Endothelial cell of umbilical vein (primary cell): ENCODE results near the gene MEIS3. TPM values are rescaled to one million over a fixed set of nuclear protein-coding genes. Genes with fewer than 3 reads are reported as not detected.

Experiments used
- BruUV-seq: library from RNA; stranded (reverse); fragments of 400-500 nt; replicated peaks from 2 replicates; lab custom pipeline; 2021; lab: Mats Ljungman, UMichigan
- CTCF ChIA-PET: fragments of 300-600, 350-600 bp; sonication (Branson Sonifier 250); formaldehyde crosslinking; loops from one replicate; lab custom pipeline; 2021; ENCODE audit warnings: antibody characterized with exemption, inconsistent platforms; lab: Charles Lee
- POLR2A ChIA-PET: fragments of 300-600, 350-600 bp; sonication (Branson Sonifier 250); formaldehyde crosslinking; loops from one replicate; lab custom pipeline; 2021; ENCODE audit warnings: antibody characterized with exemption, inconsistent platforms; lab: Charles Lee
- DNase-seq: peaks from one replicate; pipeline ENCODE4 v3.0.0-alpha.2; 2011; ENCODE audit warnings: low read depth, low spot score
- FAIRE-seq: peaks from 2 replicates; lab custom pipeline; 2011; peaks lifted over from hg19 to GRCh38; lab: Jason Lieb, UNC
- H2AFZ ChIP-seq: 2 replicates; pipeline ENCODE4 v1.6.0; 2012; ENCODE audit warnings: low read depth, low read length, control low read depth, inconsistent platforms
- H3K27ac ChIP-seq: 2 replicates; pipeline ENCODE4 v1.5.1; 2011; ENCODE audit warnings: low read depth, mild to moderate bottlenecking, control low read depth, low read length, moderate library complexity; ENCODE audit not compliant: insufficient read depth
- H3K27me3 ChIP-seq, 2 experiments: 2 replicates each; pipeline versions ENCODE4 v1.6.0 to v1.6.1; 2011; ENCODE audit warnings: low read length in 2 of 2, mixed read lengths in 1 of 2; ENCODE audit not compliant: control insufficient read depth in 2 of 2, insufficient read depth in 2 of 2
- H3K36me3 ChIP-seq, 2 experiments: 2 replicates in 1 of 2; 3 replicates in 1 of 2; pipeline ENCODE4 v1.5.1; 2011; ENCODE audit warnings: low read length in 2 of 2, mild to moderate bottlenecking in 1 of 2, moderate library complexity in 1 of 2; ENCODE audit not compliant: control insufficient read depth in 2 of 2, insufficient read depth in 2 of 2; ENCODE audit errors: extremely low read depth in 1 of 2
- H3K4me1 ChIP-seq: 3 replicates; pipeline ENCODE4 v1.5.1; 2011; ENCODE audit warnings: mild to moderate bottlenecking, low read length; ENCODE audit not compliant: control insufficient read depth, insufficient read depth; ENCODE audit errors: extremely low read depth
- H3K4me2 ChIP-seq: 2 replicates; pipeline ENCODE4 v1.6.1; 2011; ENCODE audit warnings: low read length, control low read depth, mixed read lengths; ENCODE audit not compliant: insufficient read depth
- H3K4me3 ChIP-seq, 3 experiments: fragments of 200-600 bp in 1 of 3; sonication (generic), shearing (Covaris generic) in 1 of 3; replicated peaks in 1 of 3; 2 replicates each; pipeline ENCODE4 v1.5.1; 2011 to 2016; ENCODE audit warnings: control low read depth in 3 of 3, low read length in 3 of 3, mild to moderate bottlenecking in 2 of 3, inconsistent platforms in 1 of 3, low read depth in 1 of 3, moderate library complexity in 1 of 3; ENCODE audit not compliant: insufficient read depth in 1 of 3
- H3K79me2 ChIP-seq: 2 replicates; pipeline ENCODE4 v1.6.0; 2012; ENCODE audit warnings: low read length, inconsistent platforms; ENCODE audit not compliant: control insufficient read depth, insufficient read depth
- H3K9ac ChIP-seq: replicated peaks from 2 replicates; pipeline ENCODE3; 2011; ENCODE audit warnings: low read length, control low read depth; ENCODE audit not compliant: insufficient read depth; ENCODE audit errors: extremely low read depth
- H3K9me1 ChIP-seq: replicated peaks from 3 replicates; pipeline ENCODE4 v1.6.0; 2011; ENCODE audit warnings: mild to moderate bottlenecking, low read length; ENCODE audit not compliant: control insufficient read depth, insufficient read depth; ENCODE audit errors: extremely low read depth
- H3K9me3 ChIP-seq: replicated peaks from 2 replicates; pipeline ENCODE4 v1.5.1; 2012; ENCODE audit warnings: low read length, inconsistent platforms; ENCODE audit not compliant: control insufficient read depth, insufficient read depth
- H4K20me1 ChIP-seq: replicated peaks from 2 replicates; pipeline ENCODE3; 2011; ENCODE audit warnings: mild to moderate bottlenecking, low read length; ENCODE audit not compliant: control insufficient read depth, insufficient read depth; ENCODE audit errors: extremely low read depth
- EZH2 ChIP-seq: IDR thresholded peaks from 2 replicates; pipeline ENCODE4 v1.6.1; 2012; ENCODE audit warnings: borderline replicate concordance, low read depth, mild to moderate bottlenecking, moderate library complexity, low read length, inconsistent platforms; ENCODE audit not compliant: severe bottlenecking
- FOS ChIP-seq: IDR thresholded peaks from 2 replicates; pipeline ENCODE4 v1.6.1; 2011; ENCODE audit warnings: mild to moderate bottlenecking, low read length, moderate library complexity, borderline replicate concordance; ENCODE audit not compliant: insufficient read depth
- GATA2 ChIP-seq: IDR thresholded peaks from 2 replicates; pipeline ENCODE4 v1.7.0; 2011; ENCODE audit warnings: low read depth, mild to moderate bottlenecking, moderate library complexity, mixed read lengths, low read length; ENCODE audit not compliant: insufficient read length, insufficient read depth
- JUN ChIP-seq: IDR thresholded peaks from 2 replicates; pipeline ENCODE4 v1.6.1; 2011; ENCODE audit warnings: borderline replicate concordance, low read depth; ENCODE audit not compliant: insufficient read length, insufficient read depth
- MYC ChIP-seq: IDR thresholded peaks from one replicate; pipeline ENCODE4 v1.6.1; 2011; ENCODE audit warnings: mild to moderate bottlenecking, low read depth, low read length
- POLR2A ChIP-seq: IDR thresholded peaks from 2 replicates; pipeline ENCODE4 v1.6.1; 2012; ENCODE audit warnings: low read depth, mild to moderate bottlenecking, control low read depth, low read length
- POLR2AphosphoS5 ChIP-seq: IDR thresholded peaks from 2 replicates; pipeline ENCODE4 v1.6.1; 2012; ENCODE audit warnings: low read depth, mild to moderate bottlenecking, control low read depth, low read length, moderate library complexity; ENCODE audit not compliant: insufficient read depth
- dilution Hi-C: fragments of 300-500 bp; cut with MboI; formaldehyde crosslinking; loops from one replicate; pipeline ENCODE4 v1.15.0; 2019; ENCODE audit warnings: low sequenced_read_pairs; ENCODE audit not compliant: extremely low pct_ligation_motif_present
- intact Hi-C: fragments of 100-400 bp; cut with micrococcal nuclease; formaldehyde crosslinking; loops from one replicate; pipeline ENCODE4 v1.10.0; 2022
- polyA plus RNA-seq, 4 experiments: library from polyadenylated mRNA; depleted of rRNA in 3 of 4; stranded (reverse) in 3 of 4; unstranded in 1 of 4; fragments of >200 nt; gene quantifications; 2 replicates each; pipeline versions ENCODE4 v1.2.1 to v1.2.3, GENCODE V29; 2011 to 2012; ENCODE audit warnings: missing spikeins in 1 of 4
- total RNA-seq: library from RNA; stranded (reverse); gene quantifications from 2 replicates; pipeline ENCODE4 v1.2.3, GENCODE V29; 2021
- TF ChIP-seq, protein P1 (sequence below), 2 donors: IDR thresholded peaks; 1 replicate in 1 of 2; 2 replicates in 1 of 2; pipeline ENCODE4 v1.5.1; 2011; ENCODE audit warnings: low read length in 2 of 2, mild to moderate bottlenecking in 2 of 2, moderate library complexity in 2 of 2, control low read depth in 1 of 2, inconsistent platforms in 1 of 2, low read depth in 1 of 2; ENCODE audit not compliant: insufficient read depth in 1 of 2; ENCODE audit errors: extremely low read depth in 1 of 2
- TF ChIP-seq, protein P2 (sequence below): IDR thresholded peaks from 2 replicates; pipeline ENCODE4 v1.6.1; 2011; ENCODE audit not compliant: insufficient read depth, insufficient read length

MEIS3 gene
- total and polyA plus RNA-seq, 2 donors (not counting 3 experiments of a cell fraction or from before 2014, with no cell fraction given) = 0.42 TPM; not detected in 1

DNA sequence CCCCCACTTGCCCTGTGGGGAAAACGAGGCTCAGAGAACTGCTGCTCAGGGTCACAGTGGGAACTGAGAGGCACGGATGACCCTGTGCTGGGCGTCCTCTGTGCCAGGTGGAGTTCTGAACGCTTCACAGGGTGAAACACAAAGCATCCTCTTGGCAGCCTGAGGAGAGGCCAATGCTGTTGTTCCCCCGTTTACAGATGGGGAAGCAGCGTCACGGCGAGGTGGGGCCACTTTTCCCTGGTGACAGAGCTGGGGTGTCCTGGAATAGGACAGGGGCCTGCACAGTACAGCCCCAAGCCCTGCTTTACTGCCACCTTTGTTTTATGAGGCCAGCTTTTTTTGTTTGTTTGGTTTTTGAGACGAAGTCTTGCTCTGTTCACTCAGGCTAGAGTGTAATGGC is 48.1 kb downstream of the MEIS3 start:
- Histone ChIP-seq H3K27me3 (no peaks in the 10 kb centered on the region), H3K9ac (no peak overlapping the region), H3K9me3 (no peaks in the 10 kb centered on the region), H2AFZ (no peak overlapping the region), H3K4me2 (no peak overlapping the region), H3K9me1 (no peaks in the 10 kb centered on the region), H3K4me1 (no peaks in the 10 kb centered on the region), H4K20me1 (no peaks in the 10 kb centered on the region), H3K4me3 (no peak overlapping the region), H3K27ac (no peak overlapping the region), H3K36me3 (peaks cover 14 to 58% of the 10 kb centered on the region in 2 experiments), H3K79me2 (no peaks in the 10 kb centered on the region)
- dilution Hi-C loops = no loop called here
- TF ChIP-seq POLR2A (no peak), FOS (no peak), GATA2 (no peak), JUN (no peak), EZH2 (no peak), POLR2AphosphoS5 (no peak), MYC (no peak)
- TF ChIP-seq, protein P1, sequence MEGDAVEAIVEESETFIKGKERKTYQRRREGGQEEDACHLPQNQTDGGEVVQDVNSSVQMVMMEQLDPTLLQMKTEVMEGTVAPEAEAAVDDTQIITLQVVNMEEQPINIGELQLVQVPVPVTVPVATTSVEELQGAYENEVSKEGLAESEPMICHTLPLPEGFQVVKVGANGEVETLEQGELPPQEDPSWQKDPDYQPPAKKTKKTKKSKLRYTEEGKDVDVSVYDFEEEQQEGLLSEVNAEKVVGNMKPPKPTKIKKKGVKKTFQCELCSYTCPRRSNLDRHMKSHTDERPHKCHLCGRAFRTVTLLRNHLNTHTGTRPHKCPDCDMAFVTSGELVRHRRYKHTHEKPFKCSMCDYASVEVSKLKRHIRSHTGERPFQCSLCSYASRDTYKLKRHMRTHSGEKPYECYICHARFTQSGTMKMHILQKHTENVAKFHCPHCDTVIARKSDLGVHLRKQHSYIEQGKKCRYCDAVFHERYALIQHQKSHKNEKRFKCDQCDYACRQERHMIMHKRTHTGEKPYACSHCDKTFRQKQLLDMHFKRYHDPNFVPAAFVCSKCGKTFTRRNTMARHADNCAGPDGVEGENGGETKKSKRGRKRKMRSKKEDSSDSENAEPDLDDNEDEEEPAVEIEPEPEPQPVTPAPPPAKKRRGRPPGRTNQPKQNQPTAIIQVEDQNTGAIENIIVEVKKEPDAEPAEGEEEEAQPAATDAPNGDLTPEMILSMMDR (IDR thresholded peaks at IDR 0.05; ENCODE audit: extremely low read depth in 1 of 2, insufficient read depth in 1 of 2, low read depth in 1 of 2, low read length in 2 of 2) = no peak
- TF ChIP-seq, protein P2, sequence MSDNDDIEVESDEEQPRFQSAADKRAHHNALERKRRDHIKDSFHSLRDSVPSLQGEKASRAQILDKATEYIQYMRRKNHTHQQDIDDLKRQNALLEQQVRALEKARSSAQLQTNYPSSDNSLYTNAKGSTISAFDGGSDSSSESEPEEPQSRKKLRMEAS = no peak
- DNase-seq (no peak), FAIRE-seq (no peak)
- intact Hi-C loops = no loop called here
- no TSS peak for BruUV-seq
- ChIA-PET POLR2A (no interaction called here), CTCF (interaction anchor here (1.2 kb wide), 1 partner anchor 20 kb away, joined by 4 read pairs; no protein-coding TSS in a partner anchor)
